CD4-positive, CD25-positive, alpha-beta regulatory T cell (primary cell): Measurements from ENCODE around the gene S100A10. TPM values are rescaled to one million over a fixed set of nuclear protein-coding genes. Genes with fewer than 3 reads are reported as not detected.
A peak's percentile ranks its signal among the peaks of the same experiment; 100 is the strongest.

ENCODE experiments used
- ATAC-seq, 2 donors: fragments of 150-1000 bp; cut with Tn5 transposase; one replicate each; pipeline ENCODE4 v1.10.0; 2021; ENCODE audit warnings: low read depth in 2 of 2, moderate number of reproducible peaks in 2 of 2, moderate library complexity in 1 of 2
- DNase-seq, 3 donors: peaks; one replicate each; pipeline versions ENCODE4 v3.0.0 to v3.0.0-alpha.2; 2012 to 2022; ENCODE audit warnings: mixed read lengths in 1 of 3
- H3K27ac ChIP-seq: one replicate; pipeline ENCODE4 v1.7.0; 2013; ENCODE audit warnings: mild to moderate bottlenecking, low read length; ENCODE audit not compliant: insufficient read depth, poor library complexity, severe bottlenecking
- H3K27me3 ChIP-seq: one replicate; pipeline ENCODE4 v1.7.0; 2013; ENCODE audit warnings: low read length; ENCODE audit not compliant: control insufficient read depth, insufficient read depth
- H3K36me3 ChIP-seq: one replicate; pipeline ENCODE4 v1.7.0; 2013; ENCODE audit warnings: mild to moderate bottlenecking, low read length, moderate library complexity; ENCODE audit not compliant: control insufficient read depth, insufficient read depth
- H3K4me1 ChIP-seq: 2 replicates; pipeline ENCODE4 v1.7.0; 2013; ENCODE audit warnings: mild to moderate bottlenecking, low read length; ENCODE audit not compliant: insufficient read depth, control insufficient read depth, poor library complexity, severe bottlenecking
- H3K4me3 ChIP-seq: one replicate; pipeline ENCODE4 v1.7.0; 2013; ENCODE audit warnings: low read depth, mild to moderate bottlenecking, low read length, moderate library complexity
- H3K9me3 ChIP-seq, 2 experiments: 1 replicate in 1 of 2; 2 replicates in 1 of 2; pipeline ENCODE4 v1.7.0; 2013; ENCODE audit warnings: low read length in 2 of 2, mild to moderate bottlenecking in 1 of 2, moderate library complexity in 1 of 2; ENCODE audit not compliant: control insufficient read depth in 2 of 2
- H3K27ac Mint-ChIP-seq, 3 donors: one replicate each; pipeline ENCODE4 v1.8.0; 2020 to 2022; ENCODE audit warnings: mild to moderate bottlenecking in 3 of 3, mixed read lengths in 3 of 3, moderate library complexity in 2 of 3
- H3K27me3 Mint-ChIP-seq: one replicate; pipeline ENCODE4 v1.8.0; 2022; ENCODE audit warnings: mild to moderate bottlenecking, mixed read lengths
- H3K36me3 Mint-ChIP-seq: one replicate; pipeline ENCODE4 v1.8.0; 2020; ENCODE audit warnings: mixed read lengths
- H3K4me1 Mint-ChIP-seq, 4 donors: one replicate each; pipeline ENCODE4 v1.8.0; 2020 to 2022; ENCODE audit warnings: mixed read lengths in 4 of 4, mild to moderate bottlenecking in 1 of 4
- H3K4me3 Mint-ChIP-seq, 4 donors: one replicate each; pipeline ENCODE4 v1.8.0; 2020 to 2022; ENCODE audit warnings: mild to moderate bottlenecking in 4 of 4, mixed read lengths in 4 of 4, moderate library complexity in 3 of 4
- H3K9me3 Mint-ChIP-seq, 7 donors: one replicate each; pipeline ENCODE4 v1.8.0; 2020 to 2022; ENCODE audit warnings: mixed read lengths in 7 of 7, mild to moderate bottlenecking in 3 of 7, moderate library complexity in 2 of 7
- polyA plus RNA-seq, 4 donors: library from polyadenylated mRNA; unstranded; fragments of 300-500 nt; fragmentation: Illumina TruSeq; gene quantifications; one replicate each; pipeline ENCODE4 v1.2.3, GENCODE V29; 2021
- total RNA-seq: library from RNA; stranded (reverse); gene quantifications from one replicate; pipeline ENCODE4 v1.2.3, GENCODE V29; 2022

The S100A10 gene
- total and polyA plus RNA-seq, 5 donors from 2014 or later = 405 to 1,844 (median 1,264) TPM

DNA sequence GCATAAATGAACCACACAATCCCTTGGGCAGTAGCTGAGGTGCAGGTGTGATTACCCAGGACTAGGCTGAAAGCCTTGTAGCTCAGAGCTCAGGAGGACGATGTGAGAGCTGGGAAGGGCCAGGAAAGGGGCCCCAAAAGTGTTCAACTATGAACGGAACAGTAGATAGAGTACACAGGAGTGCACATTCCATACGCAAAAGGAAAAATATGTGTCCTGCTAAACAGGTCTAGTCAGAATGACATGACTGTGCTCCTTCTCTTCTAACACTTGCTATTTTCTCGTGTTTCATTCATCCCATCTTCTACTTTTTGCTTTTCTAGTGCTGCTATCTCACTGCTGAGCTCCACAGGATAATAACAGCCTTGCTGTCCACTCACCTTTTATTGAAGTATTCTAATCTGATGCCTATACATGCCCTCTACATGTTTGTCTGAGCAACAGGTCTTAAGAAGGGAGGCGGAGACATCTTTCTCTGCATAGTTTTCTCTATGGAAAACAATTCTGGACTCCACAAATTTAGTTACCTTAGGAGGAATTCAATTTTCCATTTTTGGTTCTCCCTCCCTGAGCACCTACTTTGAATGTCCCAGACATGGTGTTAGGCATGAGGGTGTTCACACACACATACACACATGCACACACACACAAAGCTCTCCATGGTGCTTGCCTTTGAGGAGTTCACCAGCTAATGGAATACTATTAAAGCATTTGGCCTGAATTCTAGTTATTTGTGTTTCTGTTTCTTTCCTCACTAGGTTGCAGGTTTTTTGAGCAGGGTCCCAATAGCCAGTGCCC lies 3.4 kb downstream of the S100A10 start:
- Histone ChIP-seq H3K27me3 (no peaks in the 10 kb centered on the region), H3K27ac (peak overlapping the region; percentile 94), H3K4me1 (peaks cover 70% of the 10 kb centered on the region), H3K36me3 (peaks cover 24% of the 10 kb centered on the region), H3K4me3 (peak overlapping the region; percentile 91), H3K9me3 (no peaks in the 10 kb centered on the region)
- Mint-ChIP-seq H3K4me1 (peaks cover 20 to 84% (median 64%) of the 10 kb centered on the region in 4 donors), H3K27ac (peak overlapping the region; percentile 76 to 95 (median 84)), H3K4me3 (peak overlapping the region; percentile 99 to 100 (median 99)), H3K27me3 (no peaks in the 10 kb centered on the region), H3K9me3 (peaks cover 0 to 1% (median 0%) of the 10 kb centered on the region in 7 donors), H3K36me3 (peaks cover 14% of the 10 kb centered on the region)
- ATAC-seq (no peak), DNase-seq (no peak)

GRCh38 chr1:151989211-151989862 lies 4.3 kb downstream of the S100A10 start:
- DNase-seq (peak in 1 of 3 donors; percentile 47), ATAC-seq (peak; percentile 16 to 24)
- Histone ChIP-seq H3K27ac (peak overlapping the region; percentile 94), H3K9me3 (no peaks in the 10 kb centered on the region), H3K4me3 (peak overlapping the region; percentile 34), H3K27me3 (no peaks in the 10 kb centered on the region), H3K4me1 (peaks cover 74% of the 10 kb centered on the region), H3K36me3 (peaks cover 33% of the 10 kb centered on the region)
- Mint-ChIP-seq H3K36me3 (peaks cover 17% of the 10 kb centered on the region), H3K27ac (peak overlapping the region; percentile 59 to 95 (median 83)), H3K27me3 (no peaks in the 10 kb centered on the region), H3K4me1 (peaks cover 23 to 86% (median 71%) of the 10 kb centered on the region in 4 donors), H3K4me3 (peak overlapping the region; percentile 47 to 100 (median 99)), H3K9me3 (peaks cover 0 to 1% (median 0%) of the 10 kb centered on the region in 7 donors)

DNA sequence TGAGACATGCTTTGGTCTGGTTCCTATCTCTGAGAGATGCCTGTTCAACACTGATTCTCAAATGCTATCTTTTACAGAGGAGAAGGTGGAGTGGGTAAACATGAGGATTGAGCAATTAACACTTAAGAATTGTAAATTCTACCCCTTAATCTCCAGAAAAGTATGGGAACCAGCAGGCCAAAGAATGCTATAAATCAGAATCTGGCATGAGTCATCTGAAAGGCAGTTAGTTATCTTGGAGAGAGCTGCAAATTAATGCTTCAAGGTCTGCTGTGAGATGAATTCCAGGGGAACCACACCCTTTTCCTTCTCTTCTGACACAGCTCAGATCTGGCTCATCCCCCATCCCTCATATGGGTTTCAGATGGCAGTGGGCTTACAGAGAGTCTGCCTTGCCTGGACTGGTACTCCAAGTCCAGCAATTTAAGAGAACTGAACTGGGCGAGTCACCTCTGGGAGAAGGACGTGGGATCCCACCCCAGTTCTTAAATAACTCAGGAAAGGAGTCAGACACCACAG lies 5.2 kb downstream of the S100A10 start:
- no peak overlapping the region for H3K27ac ChIP-seq
- DNase-seq (no peak), ATAC-seq (no peak)
- Mint-ChIP-seq H3K27me3 (no peaks in the 10 kb centered on the region), H3K36me3 (peaks cover 23% of the 10 kb centered on the region), H3K9me3 (peaks cover 0 to 1% (median 0%) of the 10 kb centered on the region in 7 donors), H3K4me1 (peaks cover 27 to 89% (median 75%) of the 10 kb centered on the region in 4 donors), H3K27ac (peak overlapping the region; percentile 56 to 95 (median 59)), H3K4me3 (peak overlapping the region; percentile 33 to 100 (median 78))
- H3K36me3 ChIP-seq = peaks cover 41% of the 10 kb centered on the region
- peaks cover 74% of the 10 kb centered on the region for H3K4me1 ChIP-seq
- no peaks in the 10 kb centered on the region for H3K27me3 ChIP-seq
- H3K9me3 ChIP-seq = no peaks in the 10 kb centered on the region
- H3K4me3 ChIP-seq = peak overlapping the region; percentile 13

DNA sequence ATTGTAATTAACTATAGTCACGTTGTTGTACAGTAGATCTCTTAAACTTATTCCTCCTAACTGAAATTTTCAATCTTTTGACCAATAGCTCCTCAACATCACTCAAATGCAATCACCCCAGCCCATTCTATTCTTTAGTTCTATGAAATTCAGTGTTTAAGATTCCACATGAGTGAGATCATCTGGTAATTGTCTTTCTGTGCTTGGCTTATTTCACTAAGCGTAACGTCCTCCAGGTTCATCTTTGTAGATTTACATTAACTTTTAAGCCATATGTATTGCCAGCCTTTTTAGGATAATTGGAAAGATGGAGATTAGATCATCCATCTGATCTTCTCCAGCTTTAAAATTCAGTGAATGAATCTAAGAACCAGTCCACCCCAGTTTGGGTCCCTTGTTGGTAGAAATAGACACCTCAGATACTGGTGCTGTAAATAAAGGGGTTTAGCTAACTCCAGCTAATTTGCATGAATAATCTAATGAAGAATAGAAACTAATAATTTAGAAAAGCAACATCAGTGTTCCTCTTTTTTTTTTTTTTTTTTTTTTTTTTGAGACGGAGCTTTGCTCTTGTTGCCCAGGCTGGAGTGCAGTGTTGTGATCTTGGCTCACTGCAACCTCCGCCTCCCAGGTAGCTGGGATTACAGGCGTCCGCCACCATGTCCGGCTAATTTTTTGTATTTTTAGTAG lies 7.0 kb downstream of the S100A10 start:
- Histone ChIP-seq H3K27ac (peak overlapping the region; percentile 6), H3K4me3 (no peak overlapping the region), H3K9me3 (no peaks in the 10 kb centered on the region), H3K4me1 (peaks cover 62% of the 10 kb centered on the region), H3K36me3 (peaks cover 59% of the 10 kb centered on the region), H3K27me3 (no peaks in the 10 kb centered on the region)
- ATAC-seq (no peak), DNase-seq (no peak)
- no peaks in the 10 kb centered on the region for H3K27me3 Mint-ChIP-seq
- H3K4me3 Mint-ChIP-seq = peak overlapping the region in 2 of 4 donors; percentile 5 to 39
- peaks cover 27 to 79% (median 65%) of the 10 kb centered on the region in 4 donors for H3K4me1 Mint-ChIP-seq
- peak overlapping the region in 1 of 3 donors; percentile 17 for H3K27ac Mint-ChIP-seq
- H3K9me3 Mint-ChIP-seq = peaks cover 0 to under 1% (median 0%) of the 10 kb centered on the region in 7 donors
- peaks cover 36% of the 10 kb centered on the region for H3K36me3 Mint-ChIP-seq

DNA sequence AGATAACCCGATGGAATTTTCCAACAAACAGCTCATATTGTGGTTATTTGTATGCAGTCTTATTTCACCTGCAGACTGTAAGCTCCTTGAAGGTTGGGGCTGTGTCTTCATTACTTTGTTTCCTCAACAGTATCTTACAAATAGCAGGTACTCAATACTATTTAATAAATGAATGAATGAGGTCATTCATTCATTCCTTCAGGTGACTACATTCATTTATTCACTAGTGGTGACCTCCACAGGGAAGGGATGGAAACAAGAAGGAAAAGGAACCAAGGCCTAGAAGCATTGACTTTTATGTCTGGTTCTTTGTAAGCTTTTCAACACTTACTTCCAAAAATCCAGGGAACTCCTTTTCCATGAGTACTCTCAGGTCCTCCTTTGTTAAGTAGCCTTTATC lies 7.9 kb downstream of the S100A10 start:
- Mint-ChIP-seq H3K27me3 (no peaks in the 10 kb centered on the region), H3K36me3 (peaks cover 43% of the 10 kb centered on the region), H3K27ac (peak overlapping the region in 1 of 3 donors; percentile 48), H3K9me3 (no peaks in the 10 kb centered on the region), H3K4me1 (peaks cover 21 to 70% (median 57%) of the 10 kb centered on the region in 4 donors), H3K4me3 (no peak overlapping the region)
- ATAC-seq (no peak), DNase-seq (no peak)
- Histone ChIP-seq H3K4me1 (peaks cover 53% of the 10 kb centered on the region), H3K36me3 (peaks cover 67% of the 10 kb centered on the region), H3K9me3 (no peaks in the 10 kb centered on the region), H3K27ac (no peak overlapping the region), H3K4me3 (no peak overlapping the region), H3K27me3 (no peaks in the 10 kb centered on the region)

- H3K27ac Mint-ChIP-seq = peak overlapping the region in 2 of 3 donors; percentile 14 to 48
- no peaks in the 10 kb centered on the region for H3K9me3 ChIP-seq
- DNase-seq (no peak), ATAC-seq (no peak)
- peaks cover 71% of the 10 kb centered on the region for H3K36me3 ChIP-seq
- no peaks in the 10 kb centered on the region for H3K27me3 Mint-ChIP-seq
- peak overlapping the region; percentile 29 for H3K4me3 ChIP-seq
- H3K9me3 Mint-ChIP-seq = no peaks in the 10 kb centered on the region
- H3K4me3 Mint-ChIP-seq = no peak overlapping the region
- H3K36me3 Mint-ChIP-seq = peaks cover 39% of the 10 kb centered on the region
- no peak overlapping the region for H3K27ac ChIP-seq
- H3K4me1 ChIP-seq = peaks cover 48% of the 10 kb centered on the region
- peaks cover 17 to 65% (median 52%) of the 10 kb centered on the region in 4 donors for H3K4me1 Mint-ChIP-seq
- no peaks in the 10 kb centered on the region for H3K27me3 ChIP-seq
Observed at GRCh38 chr1:151985270-151985669, 8.4 kb downstream of the S100A10 start.

DNA sequence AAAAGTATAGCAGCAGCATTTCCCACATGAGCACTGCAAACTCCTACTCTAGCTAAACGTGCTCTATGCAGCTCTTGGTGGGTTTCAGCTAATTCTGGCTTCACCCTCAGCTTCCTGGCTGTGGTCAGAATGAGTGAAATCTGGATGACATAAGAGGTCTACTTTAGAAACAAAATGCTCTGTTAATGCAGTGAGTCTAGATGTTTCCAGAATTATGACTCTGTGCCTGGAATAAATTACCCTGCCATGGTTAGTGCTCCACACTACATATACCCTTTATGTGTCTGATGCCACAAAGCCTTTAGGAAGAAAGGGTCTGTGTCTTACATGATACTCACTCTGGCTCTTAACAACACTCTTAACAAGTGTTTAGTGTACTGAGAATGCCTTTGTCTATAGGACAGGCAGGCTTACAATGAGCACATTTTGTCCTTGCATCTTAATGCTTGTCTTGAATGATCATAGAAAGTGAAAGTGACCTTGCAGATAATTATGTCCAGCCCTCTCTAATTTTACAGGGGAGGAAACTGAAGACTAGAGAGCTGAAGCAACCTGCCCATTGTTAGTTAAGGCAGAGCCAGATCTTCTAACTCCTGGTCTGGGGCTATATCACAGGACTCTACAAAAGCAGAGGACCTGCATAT lies 9.2 kb downstream of the S100A10 start:
- Histone ChIP-seq H3K9me3 (no peaks in the 10 kb centered on the region), H3K27me3 (no peaks in the 10 kb centered on the region), H3K4me1 (peaks cover 40% of the 10 kb centered on the region), H3K36me3 (peaks cover 70% of the 10 kb centered on the region), H3K4me3 (peak overlapping the region; percentile 29), H3K27ac (peak overlapping the region; percentile 28)
- H3K4me1 Mint-ChIP-seq = peaks cover 12 to 56% (median 45%) of the 10 kb centered on the region in 4 donors
- ATAC-seq (peak; percentile 57 to 62), DNase-seq (peak in 1 of 3 donors; percentile 48)
- peak overlapping the region in 1 of 4 donors; percentile 16 for H3K4me3 Mint-ChIP-seq
- no peaks in the 10 kb centered on the region for H3K27me3 Mint-ChIP-seq
- H3K36me3 Mint-ChIP-seq = peaks cover 41% of the 10 kb centered on the region
- H3K9me3 Mint-ChIP-seq = no peaks in the 10 kb centered on the region
- peak overlapping the region; percentile 48 to 79 (median 62) for H3K27ac Mint-ChIP-seq
